Right lobe of liver (tissue), 6 donors: ENCODE results near the gene GRM7. TPM values are rescaled to one million over a fixed set of nuclear protein-coding genes. Genes with fewer than 3 reads are reported as not detected.

Source experiments
- ATAC-seq, 4 donors: fragments of 200-7000 bp; cut with Tn5 transposase; one replicate each; pipeline ENCODE4 v1.9.1; 2020; ENCODE audit warnings: mild to moderate bottlenecking in 4 of 4, moderate library complexity in 4 of 4
- DNase-seq, 3 donors: peaks; one replicate each; pipeline ENCODE4 v3.0.0-alpha.2; 2020
- H3K27ac ChIP-seq, 3 donors: fragments of 200-600 bp; one replicate each; pipeline ENCODE4 v1.8.0; 2022
- H3K27me3 ChIP-seq, 2 donors: fragments of 200-600 bp; one replicate each; pipeline ENCODE4 v1.8.0; 2022
- H3K36me3 ChIP-seq, 4 donors: fragments of 200-600 bp; sonication (generic) in 1 of 4; one replicate each; pipeline versions ENCODE4 v1.5.1 to v1.8.0; 2017 to 2022; ENCODE audit warnings: control low read depth in 1 of 4
- H3K4me1 ChIP-seq, 4 donors: fragments of 200-600 bp; sonication (generic) in 1 of 4; one replicate each; pipeline versions ENCODE4 v1.5.1 to v1.8.0; 2017 to 2022; ENCODE audit warnings: control low read depth in 1 of 4
- H3K4me3 ChIP-seq, 3 donors: fragments of 200-600 bp; one replicate each; pipeline ENCODE4 v1.8.0; 2022
- H3K9me3 ChIP-seq, 4 donors: fragments of 200-600 bp; sonication (generic) in 1 of 4; one replicate each; pipeline versions ENCODE4 v1.5.1 to v1.8.0; 2017 to 2022; ENCODE audit warnings: control low read depth in 1 of 4
- POLR2A ChIP-seq: fragments of 450-650 bp; IDR thresholded peaks from one replicate; pipeline ENCODE4 v1.6.1; 2017; ENCODE audit warnings: antibody characterized with exemption, mild to moderate bottlenecking
- WGBS: methylation state at CpG from one replicate; pipeline ENCODE4 v1.1.6; 2018; ENCODE audit warnings: low coverage, low lambda C conversion rate; ENCODE audit not compliant: insufficient coverage; ENCODE audit errors: missing lambda C conversion rate; 5-methylcytosine and 5-hydroxymethylcytosine counted together
- intact Hi-C, 2 donors: fragments of 100-400 bp; cut with DNase I; formaldehyde crosslinking; loops; one replicate each; pipeline versions ENCODE4 v1.11.2 to v1.14.1; 2022
- total RNA-seq, 6 experiments: library from RNA; depleted of rRNA in 2 of 6; stranded (reverse); fragments of >200 nt in 2 of 6; fragmentation: NEBNext Ultra II Directional in 3 of 6; extraction: Animal tissue kit (Norgen Biotek cat#: 25700) in 3 of 6; gene quantifications; one replicate each; pipeline versions ENCODE4 v1.1.0 to v1.2.4, GENCODE V29; 2016 to 2023
- TF ChIP-seq, protein P1 (sequence below), 4 donors: fragments of 200-600 bp in 3 of 4; fragments of 450-650 bp in 1 of 4; IDR thresholded peaks; one replicate each; pipeline versions ENCODE4 v1.5.1 to v1.8.0; 2016 to 2022; ENCODE audit warnings: antibody characterized with exemption in 4 of 4, mild to moderate bottlenecking in 2 of 4
- donor health status: DM: no; HTN: yes; CAD: no.
- donor health status: DM: no; HTN: no; CAD: no.
- donor health status: DM: no; HTN: no; CAD: no.
- donor health status: DM: no; HTN: yes; CAD: no.
- donor health status: DM: no; HTN: yes; CAD: no.

The GRM7 gene
- total RNA-seq, 6 experiments from 2014 or later: 0.20 to 0.56 TPM; not detected in 4

DNA sequence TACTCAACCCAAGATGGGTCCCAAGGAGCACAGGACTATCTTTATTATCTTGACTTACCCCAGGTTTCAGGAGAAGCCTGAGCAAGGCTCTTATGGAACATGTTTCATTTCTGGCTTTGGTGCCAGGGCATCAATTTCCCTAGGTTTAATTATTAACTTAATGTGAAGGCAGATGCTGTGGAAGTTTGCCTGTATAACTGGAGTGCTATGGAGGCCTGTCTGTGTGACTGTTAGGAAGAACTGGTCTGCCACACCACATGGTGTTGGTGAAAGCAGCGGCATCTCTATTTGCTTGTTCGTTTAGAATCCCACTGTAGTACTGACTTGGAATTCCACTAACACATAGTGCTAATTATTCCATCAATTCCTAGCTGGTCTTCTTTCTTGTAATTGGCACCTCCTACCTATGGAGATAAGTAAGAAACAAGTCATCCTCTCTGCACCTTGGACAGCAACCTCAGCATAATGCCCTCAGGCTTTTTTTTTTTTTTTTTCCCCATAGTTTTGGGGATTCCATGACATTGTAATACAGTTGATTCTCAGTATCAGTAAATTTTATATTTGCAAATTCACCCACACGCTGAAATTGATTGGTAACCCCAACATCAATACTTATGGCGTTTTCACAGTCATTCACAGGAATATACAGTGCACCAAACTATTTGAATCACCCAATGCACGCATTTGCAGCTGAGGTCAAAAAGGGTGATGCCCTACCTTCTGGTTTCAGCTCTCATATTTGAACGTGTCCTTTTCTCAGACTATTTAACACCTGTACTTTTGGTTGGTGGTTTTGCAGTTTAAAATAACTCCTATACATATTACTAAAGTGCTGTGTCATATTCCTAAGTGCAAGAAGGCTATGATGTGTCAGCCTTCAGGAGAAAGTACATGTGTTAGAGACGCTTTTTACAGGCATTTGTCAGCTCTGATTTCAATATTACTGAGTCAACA lies 867.9 kb downstream of the GRM7 start:
- Histone ChIP-seq H3K27ac (no peak overlapping the region), H3K4me3 (no peak overlapping the region), H3K36me3 (no peaks in the 10 kb centered on the region), H3K4me1 (no peaks in the 10 kb centered on the region), H3K9me3 (no peaks in the 10 kb centered on the region), H3K27me3 (no peaks in the 10 kb centered on the region)
- TF ChIP-seq POLR2A: no peak
- TF ChIP-seq, protein P1, sequence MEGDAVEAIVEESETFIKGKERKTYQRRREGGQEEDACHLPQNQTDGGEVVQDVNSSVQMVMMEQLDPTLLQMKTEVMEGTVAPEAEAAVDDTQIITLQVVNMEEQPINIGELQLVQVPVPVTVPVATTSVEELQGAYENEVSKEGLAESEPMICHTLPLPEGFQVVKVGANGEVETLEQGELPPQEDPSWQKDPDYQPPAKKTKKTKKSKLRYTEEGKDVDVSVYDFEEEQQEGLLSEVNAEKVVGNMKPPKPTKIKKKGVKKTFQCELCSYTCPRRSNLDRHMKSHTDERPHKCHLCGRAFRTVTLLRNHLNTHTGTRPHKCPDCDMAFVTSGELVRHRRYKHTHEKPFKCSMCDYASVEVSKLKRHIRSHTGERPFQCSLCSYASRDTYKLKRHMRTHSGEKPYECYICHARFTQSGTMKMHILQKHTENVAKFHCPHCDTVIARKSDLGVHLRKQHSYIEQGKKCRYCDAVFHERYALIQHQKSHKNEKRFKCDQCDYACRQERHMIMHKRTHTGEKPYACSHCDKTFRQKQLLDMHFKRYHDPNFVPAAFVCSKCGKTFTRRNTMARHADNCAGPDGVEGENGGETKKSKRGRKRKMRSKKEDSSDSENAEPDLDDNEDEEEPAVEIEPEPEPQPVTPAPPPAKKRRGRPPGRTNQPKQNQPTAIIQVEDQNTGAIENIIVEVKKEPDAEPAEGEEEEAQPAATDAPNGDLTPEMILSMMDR (IDR thresholded peaks at IDR 0.05): no peak
- DNase-seq (no peak), ATAC-seq (peak; percentile 53 to 72 (median 60))
- 81% methylated on average over 5 of the region's 7 CpGs for WGBS
- intact Hi-C loops: no loop called here

DNA sequence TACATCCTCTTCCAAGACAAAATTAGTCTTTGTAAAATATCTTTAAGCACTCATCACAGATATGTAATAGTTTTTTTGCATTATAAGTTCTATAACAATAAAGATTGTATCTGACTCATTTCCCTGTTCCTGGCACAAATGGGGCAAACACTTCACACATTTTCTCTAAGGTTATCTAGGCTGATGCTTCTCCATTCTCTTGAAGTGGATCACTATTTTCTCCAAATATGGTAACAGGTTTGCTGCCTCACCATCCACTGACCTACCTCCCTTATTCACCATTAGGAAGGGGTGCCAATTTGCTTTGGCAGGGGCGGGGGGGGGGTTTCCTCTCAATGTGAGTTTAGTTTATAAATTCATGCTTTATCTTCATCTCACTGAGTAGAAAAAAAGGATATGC lies 873.0 kb downstream of the GRM7 start:
- ATAC-seq (no peak), DNase-seq (no peak)
- TF ChIP-seq, protein P1 (IDR thresholded peaks at IDR 0.05): no peak
- TF ChIP-seq POLR2A: no peak
- Histone ChIP-seq H3K9me3 (no peaks in the 10 kb centered on the region), H3K27me3 (no peaks in the 10 kb centered on the region), H3K27ac (no peak overlapping the region), H3K36me3 (no peaks in the 10 kb centered on the region), H3K4me3 (no peak overlapping the region), H3K4me1 (no peaks in the 10 kb centered on the region)
- 21% methylated on average over 1 of the region's 1 CpG for WGBS
- intact Hi-C loops: no loop called here

DNA sequence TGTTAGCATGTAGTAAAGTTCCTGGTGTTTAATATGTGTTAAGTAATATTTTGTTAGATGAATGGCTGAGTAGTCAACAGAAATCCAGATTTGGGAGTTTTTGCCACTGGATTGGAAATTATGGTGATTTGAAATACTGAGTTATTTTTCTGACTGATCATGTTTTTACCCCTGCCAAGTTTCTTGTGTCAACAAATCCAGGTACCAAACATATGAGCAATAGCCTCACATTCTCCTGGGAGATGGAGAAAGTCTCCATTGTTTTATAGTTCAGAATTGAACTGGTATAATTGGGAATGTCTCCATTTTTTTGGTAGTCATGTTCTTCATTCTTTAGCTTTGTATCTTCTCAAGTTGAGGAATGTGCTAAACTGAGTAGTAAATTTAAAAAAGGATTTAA lies 873.5 kb downstream of the GRM7 start:
- no peak for DNase-seq
- H3K27ac ChIP-seq: no peak overlapping the region
- H3K9me3 ChIP-seq: no peaks in the 10 kb centered on the region
- peak in 1 of 4 donors; percentile 32 for ATAC-seq
- no peaks in the 10 kb centered on the region for H3K36me3 ChIP-seq
- no peak for TF ChIP-seq POLR2A
- TF ChIP-seq, protein P1 (IDR thresholded peaks at IDR 0.05): no peak
- H3K27me3 ChIP-seq: no peaks in the 10 kb centered on the region
- H3K4me3 ChIP-seq: no peak overlapping the region
- intact Hi-C loops: no loop called here
- no peaks in the 10 kb centered on the region for H3K4me1 ChIP-seq

DNA sequence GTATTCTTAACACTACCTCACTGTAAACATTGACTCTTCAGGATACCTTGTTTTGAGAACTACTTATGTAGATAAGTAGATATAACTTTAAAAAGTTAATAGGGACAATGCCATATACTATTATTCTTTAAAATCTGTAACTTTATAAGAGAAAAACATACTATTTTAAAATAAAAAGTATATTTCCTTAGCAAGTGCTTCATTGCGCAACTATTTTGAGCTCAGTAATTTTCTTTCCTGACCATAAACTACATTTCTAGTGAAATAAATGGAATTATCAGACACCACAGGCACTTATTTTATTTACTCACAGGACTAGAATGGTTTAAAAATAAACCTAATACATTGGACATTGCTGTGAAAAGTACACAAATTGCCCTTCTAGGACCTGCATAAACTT lies 876.3 kb downstream of the GRM7 start:
- no peaks in the 10 kb centered on the region for H3K9me3 ChIP-seq
- DNase-seq (no peak), ATAC-seq (no peak)
- no peak overlapping the region for H3K4me3 ChIP-seq
- H3K27me3 ChIP-seq: no peaks in the 10 kb centered on the region
- 94% methylated on average over 1 of the region's 1 CpG for WGBS
- H3K4me1 ChIP-seq: peaks cover 0 to 2% (median 0%) of the 10 kb centered on the region in 4 donors
- TF ChIP-seq POLR2A: no peak
- TF ChIP-seq, protein P1 (IDR thresholded peaks at IDR 0.05): no peak
- no peak overlapping the region for H3K27ac ChIP-seq
- no peaks in the 10 kb centered on the region for H3K36me3 ChIP-seq
- intact Hi-C loops: no loop called here
